Measurements from ENCODE around the gene FYCO1.

Gene FYCO1

GRCh38 chr3:45940781-45941365, 54.8 kb downstream of the FYCO1 start:
- no peak overlapping the region for H3K56ac ChIP-seq (ENCODE audit: low read length)
- H2BK120ac ChIP-seq (ENCODE audit: low read depth, low read length): no peak overlapping the region
- H3K79me2 ChIP-seq (ENCODE audit: control insufficient read depth, insufficient read depth, low read length): no peaks in the 10 kb centered on the region
- no peaks in the 10 kb centered on the region for H3K79me1 ChIP-seq (ENCODE audit: low read length)
- no peak overlapping the region for H3K18ac ChIP-seq (ENCODE audit: low read length)
- no peak overlapping the region for H3K9ac ChIP-seq (ENCODE audit: low read length)
- H2BK5ac ChIP-seq (ENCODE audit: low read length): no peak overlapping the region
- no peak overlapping the region for H3K4ac ChIP-seq (ENCODE audit: low read depth, low read length)
- H3K4me3 ChIP-seq (ENCODE audit: low read length): no peak overlapping the region
- no CpG with 5 or more reads among the region's 6 CpGs for WGBS (ENCODE audit: extremely low coverage, insufficient coverage, low lambda C conversion rate)
- H4K8ac ChIP-seq (ENCODE audit: low read depth, low read length): no peak overlapping the region
- H2BK15ac ChIP-seq (replicated peaks; ENCODE audit: low read depth): no peak overlapping the region
- no peak overlapping the region for H2AK5ac ChIP-seq (ENCODE audit: low read length)
- no peak overlapping the region for H3K23ac ChIP-seq (ENCODE audit: low read length)
- H3K4me1 ChIP-seq (ENCODE audit: control insufficient read depth, low read depth, low read length): no peaks in the 10 kb centered on the region
- H3K36me3 ChIP-seq (ENCODE audit: control insufficient read depth, insufficient read depth, low read length): no peaks in the 10 kb centered on the region
- no peak overlapping the region for H3K4me2 ChIP-seq (ENCODE audit: low read length)
- no peak overlapping the region for H4K5ac ChIP-seq (ENCODE audit: low read length)
- H3K27ac ChIP-seq (ENCODE audit: low read depth, low read length): no peak overlapping the region
- no peaks in the 10 kb centered on the region for H3K27me3 ChIP-seq (ENCODE audit: insufficient read depth, low read length, poor library complexity)
- peak; percentile 7 for DNase-seq

GRCh38 chr3:45940004-45940780, 55.4 kb downstream of the FYCO1 start:
- Histone ChIP-seq H4K8ac (ENCODE audit: low read depth, low read length) (no peak overlapping the region), H3K27me3 (ENCODE audit: insufficient read depth, low read length, poor library complexity) (no peaks in the 10 kb centered on the region), H2BK15ac (replicated peaks; ENCODE audit: low read depth) (no peak overlapping the region), H2BK120ac (ENCODE audit: low read depth, low read length) (no peak overlapping the region), H3K4me3 (ENCODE audit: low read length) (no peak overlapping the region), H2AK5ac (ENCODE audit: low read length) (no peak overlapping the region), H4K5ac (ENCODE audit: low read length) (no peak overlapping the region), H3K27ac (ENCODE audit: low read depth, low read length) (no peak overlapping the region), H3K79me1 (ENCODE audit: low read length) (no peaks in the 10 kb centered on the region), H2BK5ac (ENCODE audit: low read length) (no peak overlapping the region), H3K9ac (ENCODE audit: low read length) (no peak overlapping the region), H3K4me1 (ENCODE audit: control insufficient read depth, low read depth, low read length) (no peaks in the 10 kb centered on the region), H3K18ac (ENCODE audit: low read length) (no peak overlapping the region), H3K79me2 (ENCODE audit: control insufficient read depth, insufficient read depth, low read length) (no peaks in the 10 kb centered on the region), H3K36me3 (ENCODE audit: control insufficient read depth, insufficient read depth, low read length) (no peaks in the 10 kb centered on the region), H3K4me2 (ENCODE audit: low read length) (no peak overlapping the region), H3K56ac (ENCODE audit: low read length) (no peak overlapping the region), H3K4ac (ENCODE audit: low read depth, low read length) (no peak overlapping the region), H3K23ac (ENCODE audit: low read length) (no peak overlapping the region)
- no CpG with 5 or more reads among the region's 7 CpGs for whole genome bisulfite sequencing (ENCODE audit: extremely low coverage, insufficient coverage, low lambda C conversion rate)
- peak; percentile 29 for DNase-seq

- H3K79me2 ChIP-seq (ENCODE audit: control insufficient read depth, insufficient read depth, low read length): no peaks in the 10 kb centered on the region
- H3K27me3 ChIP-seq (ENCODE audit: insufficient read depth, low read length, poor library complexity): no peaks in the 10 kb centered on the region
- no peak overlapping the region for H3K4ac ChIP-seq (ENCODE audit: low read depth, low read length)
- H3K23ac ChIP-seq (ENCODE audit: low read length): no peak overlapping the region
- no peak overlapping the region for H3K27ac ChIP-seq (ENCODE audit: low read depth, low read length)
- H2BK120ac ChIP-seq (ENCODE audit: low read depth, low read length): no peak overlapping the region
- H3K18ac ChIP-seq (ENCODE audit: low read length): no peak overlapping the region
- no peak overlapping the region for H2BK5ac ChIP-seq (ENCODE audit: low read length)
- peak; percentile 30 for DNase-seq
- H2BK15ac ChIP-seq (replicated peaks; ENCODE audit: low read depth): no peak overlapping the region
- no peak overlapping the region for H3K56ac ChIP-seq (ENCODE audit: low read length)
- no peak overlapping the region for H4K8ac ChIP-seq (ENCODE audit: low read depth, low read length)
- H3K79me1 ChIP-seq (ENCODE audit: low read length): no peaks in the 10 kb centered on the region
- H4K5ac ChIP-seq (ENCODE audit: low read length): no peak overlapping the region
- no peak overlapping the region for H3K4me2 ChIP-seq (ENCODE audit: low read length)
- peak overlapping the region; percentile 15 for H2AK5ac ChIP-seq (ENCODE audit: low read length)
- H3K4me1 ChIP-seq (ENCODE audit: control insufficient read depth, low read depth, low read length): no peaks in the 10 kb centered on the region
- WGBS (ENCODE audit: extremely low coverage, insufficient coverage, low lambda C conversion rate): no CpG with 5 or more reads among the region's 5 CpGs
- no peak overlapping the region for H3K9ac ChIP-seq (ENCODE audit: low read length)
- H3K36me3 ChIP-seq (ENCODE audit: control insufficient read depth, insufficient read depth, low read length): no peaks in the 10 kb centered on the region
- H3K4me3 ChIP-seq (ENCODE audit: low read length): no peak overlapping the region
Observed at GRCh38 chr3:45939341-45939771, 56.3 kb downstream of the FYCO1 start.

- Histone ChIP-seq H3K27me3 (ENCODE audit: insufficient read depth, low read length, poor library complexity) (no peaks in the 10 kb centered on the region), H3K27ac (ENCODE audit: low read depth, low read length) (no peak overlapping the region), H3K79me2 (ENCODE audit: control insufficient read depth, insufficient read depth, low read length) (no peaks in the 10 kb centered on the region), H4K8ac (ENCODE audit: low read depth, low read length) (no peak overlapping the region), H3K18ac (ENCODE audit: low read length) (no peak overlapping the region), H2AK5ac (ENCODE audit: low read length) (peak overlapping the region; percentile 15), H3K23ac (ENCODE audit: low read length) (no peak overlapping the region), H2BK5ac (ENCODE audit: low read length) (no peak overlapping the region), H3K56ac (ENCODE audit: low read length) (no peak overlapping the region), H3K4ac (ENCODE audit: low read depth, low read length) (no peak overlapping the region), H3K4me1 (ENCODE audit: control insufficient read depth, low read depth, low read length) (no peaks in the 10 kb centered on the region), H3K9ac (ENCODE audit: low read length) (no peak overlapping the region), H3K4me2 (ENCODE audit: low read length) (no peak overlapping the region), H2BK120ac (ENCODE audit: low read depth, low read length) (no peak overlapping the region), H3K79me1 (ENCODE audit: low read length) (no peaks in the 10 kb centered on the region), H3K4me3 (ENCODE audit: low read length) (no peak overlapping the region), H4K5ac (ENCODE audit: low read length) (no peak overlapping the region), H3K36me3 (ENCODE audit: control insufficient read depth, insufficient read depth, low read length) (no peaks in the 10 kb centered on the region), H2BK15ac (replicated peaks; ENCODE audit: low read depth) (no peak overlapping the region)
- DNase-seq: peak; percentile 91
- WGBS (ENCODE audit: extremely low coverage, insufficient coverage, low lambda C conversion rate): no CpG with 5 or more reads among the region's 4 CpGs
Observed at GRCh38 chr3:45938864-45939263, 56.8 kb downstream of the FYCO1 start.

- no peak overlapping the region for H2BK15ac ChIP-seq (replicated peaks; ENCODE audit: low read depth)
- H2AK5ac ChIP-seq (ENCODE audit: low read length): no peak overlapping the region
- no peak overlapping the region for H3K9ac ChIP-seq (ENCODE audit: low read length)
- no peaks in the 10 kb centered on the region for H3K79me1 ChIP-seq (ENCODE audit: low read length)
- H3K36me3 ChIP-seq (ENCODE audit: control insufficient read depth, insufficient read depth, low read length): no peaks in the 10 kb centered on the region
- no peak overlapping the region for H4K5ac ChIP-seq (ENCODE audit: low read length)
- no peak overlapping the region for H3K18ac ChIP-seq (ENCODE audit: low read length)
- H3K79me2 ChIP-seq (ENCODE audit: control insufficient read depth, insufficient read depth, low read length): no peaks in the 10 kb centered on the region
- no peak overlapping the region for H3K4me3 ChIP-seq (ENCODE audit: low read length)
- no CpG with 5 or more reads among the region's 4 CpGs for WGBS (ENCODE audit: extremely low coverage, insufficient coverage, low lambda C conversion rate)
- no peak overlapping the region for H4K8ac ChIP-seq (ENCODE audit: low read depth, low read length)
- H3K4me1 ChIP-seq (ENCODE audit: control insufficient read depth, low read depth, low read length): no peaks in the 10 kb centered on the region
- no peak overlapping the region for H2BK120ac ChIP-seq (ENCODE audit: low read depth, low read length)
- H3K4ac ChIP-seq (ENCODE audit: low read depth, low read length): no peak overlapping the region
- H3K27ac ChIP-seq (ENCODE audit: low read depth, low read length): no peak overlapping the region
- H3K56ac ChIP-seq (ENCODE audit: low read length): no peak overlapping the region
- no peak for DNase-seq
- H3K23ac ChIP-seq (ENCODE audit: low read length): no peak overlapping the region
- H2BK5ac ChIP-seq (ENCODE audit: low read length): no peak overlapping the region
- H3K27me3 ChIP-seq (ENCODE audit: insufficient read depth, low read length, poor library complexity): no peaks in the 10 kb centered on the region
- H3K4me2 ChIP-seq (ENCODE audit: low read length): no peak overlapping the region
Observed at GRCh38 chr3:45938043-45938435, 57.6 kb downstream of the FYCO1 start.
